Activated CD4-positive, alpha-beta T cell treated with anti-CD3 and anti-CD28 coated beads, Interleukin-2, amount 10 ng/mL, durations not matched to agents 24 days and 14 days (primary cell): ENCODE data around the gene ASGR1. TPM values are rescaled to one million over a fixed set of nuclear protein-coding genes. Genes with fewer than 3 reads are reported as not detected.
"Not testable (repeated sequence)": the region's sequence is repeated elsewhere in the genome, so short reads cannot be mapped to it uniquely, and the experiment has no call there.

Experiments used
- DNase-seq: peaks from one replicate; pipeline ENCODE4 v3.0.0; 2022
- H3K27ac Mint-ChIP-seq: one replicate; pipeline ENCODE4 v1.8.0; 2022; ENCODE audit warnings: mild to moderate bottlenecking, mixed read lengths
- H3K27me3 Mint-ChIP-seq: one replicate; pipeline ENCODE4 v1.8.0; 2022; ENCODE audit warnings: mixed read lengths
- H3K36me3 Mint-ChIP-seq: one replicate; pipeline ENCODE4 v1.8.0; 2022; ENCODE audit warnings: low read depth, mild to moderate bottlenecking, mixed read lengths
- H3K4me1 Mint-ChIP-seq: one replicate; pipeline ENCODE4 v1.8.0; 2021; ENCODE audit warnings: mixed read lengths
- H3K4me3 Mint-ChIP-seq: one replicate; pipeline ENCODE4 v1.8.0; 2022; ENCODE audit warnings: mild to moderate bottlenecking, moderate library complexity, mixed read lengths
- H3K9me3 Mint-ChIP-seq: one replicate; pipeline ENCODE4 v1.8.0; 2021; ENCODE audit warnings: mixed read lengths
- intact Hi-C: fragments of 100-400 bp; cut with micrococcal nuclease; formaldehyde crosslinking; loops from one replicate; pipeline ENCODE4 v1.15.1; 2023
- total RNA-seq: library from RNA; stranded (reverse); gene quantifications from 2 replicates; pipeline ENCODE4 v1.2.3, GENCODE V29; 2022

The ASGR1 gene
- total RNA-seq, 1 donor from 2014 or later: 1.8 TPM

DNA sequence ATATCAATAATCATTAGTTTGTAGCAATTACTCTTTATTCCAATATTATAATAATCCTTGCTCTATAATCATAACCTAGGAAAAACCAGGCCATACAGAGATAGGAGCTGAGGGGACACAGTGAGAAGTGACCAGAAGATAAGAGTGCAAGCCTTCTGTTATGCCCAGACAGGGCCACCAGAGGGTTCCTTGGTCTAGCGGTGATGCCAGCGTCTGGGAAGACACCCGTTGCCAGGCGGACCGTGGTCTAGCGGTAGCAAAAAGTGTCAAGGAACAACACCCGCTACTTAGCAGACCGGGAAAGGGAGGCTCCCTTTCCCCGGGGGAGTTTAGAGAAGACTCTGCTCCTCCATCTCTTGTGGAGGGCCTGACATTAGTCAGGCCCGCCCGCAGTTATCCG is 52.8 kb downstream of the ASGR1 start:
- H3K27ac Mint-ChIP-seq, intact Hi-C loops, H3K9me3 Mint-ChIP-seq, H3K4me1 Mint-ChIP-seq, DNase-seq, H3K27me3 Mint-ChIP-seq, H3K4me3 Mint-ChIP-seq, H3K36me3 Mint-ChIP-seq: not testable (repeated sequence)

DNA sequence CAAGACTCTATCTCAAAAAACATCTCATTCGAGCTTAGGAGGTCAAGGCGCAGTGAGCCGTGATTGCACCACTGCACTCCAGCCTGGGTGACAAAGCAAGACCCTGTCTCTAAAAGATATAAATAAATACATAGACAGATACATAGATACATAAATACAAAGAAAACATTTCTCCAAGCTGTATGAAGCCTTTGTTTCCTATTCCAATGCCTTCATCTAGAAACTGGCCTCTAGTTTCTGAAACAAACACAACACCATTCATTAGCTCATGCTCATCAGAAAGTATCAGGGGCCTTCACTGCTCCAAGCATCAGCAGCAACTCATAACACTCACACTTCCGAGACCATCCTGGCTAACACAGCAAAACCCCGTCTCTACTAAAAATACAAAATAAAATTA is 54.2 kb downstream of the ASGR1 start:
- H3K27ac Mint-ChIP-seq: no peak overlapping the region
- no peak overlapping the region for H3K4me3 Mint-ChIP-seq
- intact Hi-C loops: no loop called here
- peaks cover 4% of the 10 kb centered on the region for H3K4me1 Mint-ChIP-seq
- peaks cover 16% of the 10 kb centered on the region for H3K27me3 Mint-ChIP-seq
- H3K9me3 Mint-ChIP-seq: no peaks in the 10 kb centered on the region
- H3K36me3 Mint-ChIP-seq: no peaks in the 10 kb centered on the region
- DNase-seq: no peak

DNA sequence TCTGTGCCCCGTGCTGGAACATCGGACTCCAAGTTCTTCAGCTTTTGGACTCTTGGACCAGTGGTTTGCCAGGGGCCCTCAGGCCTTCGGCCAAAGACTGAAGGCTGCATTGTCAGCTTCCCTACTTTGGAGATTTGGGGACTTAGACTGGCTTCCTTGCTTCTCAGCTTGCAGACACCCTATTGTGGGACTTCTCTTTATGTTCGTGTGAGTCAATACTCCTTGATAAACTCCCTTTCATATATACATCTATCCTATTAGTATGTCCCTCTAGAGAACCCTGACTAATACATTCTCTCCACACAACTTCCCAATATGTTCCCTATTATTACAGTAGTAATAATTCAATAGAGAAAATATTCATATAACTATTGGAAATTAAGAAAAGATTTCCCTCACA is 55.3 kb downstream of the ASGR1 start:
- Mint-ChIP-seq H3K27me3 (peaks cover 21% of the 10 kb centered on the region), H3K27ac (no peak overlapping the region), H3K9me3 (no peaks in the 10 kb centered on the region), H3K36me3 (no peaks in the 10 kb centered on the region), H3K4me3 (no peak overlapping the region), H3K4me1 (peaks cover 4% of the 10 kb centered on the region)
- no peak for DNase-seq
- intact Hi-C loops: no loop called here

Other genes with a start within 250 kb of the ASGR1 start
- gene ALOX12, start 183.3 kb downstream of the ASGR1 start, total RNA-seq: not detected in 2 replicates
- gene RNASEK, start 166.7 kb downstream of the ASGR1 start, total RNA-seq: 128 and 131 TPM in 2 replicates
- 0.90 and 0.91 TPM in 2 replicates for gene BCL6B, start 156.3 kb downstream of the ASGR1 start, total RNA-seq
- 12.4 and 13.5 TPM in 2 replicates for gene SLC16A13, start 143.4 kb downstream of the ASGR1 start, total RNA-seq
- gene SLC16A11, start 135.3 kb downstream of the ASGR1 start, total RNA-seq: 0.16 and 0.40 TPM in 2 replicates
- gene CLEC10A, start 99.1 kb downstream of the ASGR1 start, total RNA-seq: not detected in 2 replicates
- not detected in 2 replicates for gene ASGR2, start 64.5 kb downstream of the ASGR1 start, total RNA-seq
- 12.4 and 14.0 TPM in 2 replicates for gene DLG4, start 40.5 kb upstream of the ASGR1 start, total RNA-seq
- 244 and 267 TPM in 2 replicates for gene ACADVL, start 40.6 kb upstream of the ASGR1 start, total RNA-seq
- 71.1 and 77.7 TPM in 2 replicates for gene DVL2, start 55.1 kb upstream of the ASGR1 start, total RNA-seq
- 46.2 and 51.7 TPM in 2 replicates for gene PHF23, start 60.1 kb upstream of the ASGR1 start, total RNA-seq
- 124 and 126 TPM in 2 replicates for gene GABARAP, start 63.1 kb upstream of the ASGR1 start, total RNA-seq
- gene CTDNEP1, start 72.4 kb upstream of the ASGR1 start, total RNA-seq: 188 and 190 TPM in 2 replicates
- gene ELP5, start 72.8 kb upstream of the ASGR1 start, total RNA-seq: 74.3 and 76.8 TPM in 2 replicates
- gene CLDN7, start 83.1 kb upstream of the ASGR1 start, total RNA-seq: 0.31 and 0.40 TPM in 2 replicates
- gene SLC2A4, start 102.3 kb upstream of the ASGR1 start, total RNA-seq: 0.17 and 0.37 TPM in 2 replicates
- gene YBX2, start 115.3 kb upstream of the ASGR1 start, total RNA-seq: 0.21 and 0.33 TPM in 2 replicates
- gene EIF5A, start 128.3 kb upstream of the ASGR1 start, total RNA-seq: 1,303 and 1,327 TPM in 2 replicates
- gene GPS2, start 136.0 kb upstream of the ASGR1 start, total RNA-seq: 51.5 and 56.2 TPM in 2 replicates
- gene NEURL4, start 150.0 kb upstream of the ASGR1 start, total RNA-seq: 59.3 and 59.6 TPM in 2 replicates
- gene ACAP1, start 157.2 kb upstream of the ASGR1 start, total RNA-seq: 262 and 275 TPM in 2 replicates
- 7.0 and 7.6 TPM in 2 replicates for gene KCTD11, start 172.8 kb upstream of the ASGR1 start, total RNA-seq
- not detected in 2 replicates for gene TMEM95, start 175.8 kb upstream of the ASGR1 start, total RNA-seq
- 5.3 and 5.5 TPM in 2 replicates for gene TNK1, start 201.7 kb upstream of the ASGR1 start, total RNA-seq
- 75.5 and 79.8 TPM in 2 replicates for gene PLSCR3, start 215.2 kb upstream of the ASGR1 start, total RNA-seq
- 47.4 and 59.3 TPM in 2 replicates for gene TMEM256, start 224.7 kb upstream of the ASGR1 start, total RNA-seq
- 2.9 and 3.0 TPM in 2 replicates for gene NLGN2, start 228.5 kb upstream of the ASGR1 start, total RNA-seq
- gene SPEM1, start 241.0 kb upstream of the ASGR1 start, total RNA-seq: not detected in 2 replicates
- not detected in 2 replicates for gene SPEM2, start 246.2 kb upstream of the ASGR1 start, total RNA-seq
- gene SPEM3, start 249.5 kb upstream of the ASGR1 start, total RNA-seq: not detected in 2 replicates